Activated gamma-delta T cell treated with anti-CD3 and anti-CD28 coated beads, Interleukin-2, amount 50 U/mL, for 16 hours (primary cell): ENCODE data around the gene COL4A4.

Experiments used
- DNase-seq: peaks from one replicate; pipeline ENCODE4 v3.0.0-alpha.2; 2020; ENCODE audit warnings: low read depth

Gene COL4A4

DNA sequence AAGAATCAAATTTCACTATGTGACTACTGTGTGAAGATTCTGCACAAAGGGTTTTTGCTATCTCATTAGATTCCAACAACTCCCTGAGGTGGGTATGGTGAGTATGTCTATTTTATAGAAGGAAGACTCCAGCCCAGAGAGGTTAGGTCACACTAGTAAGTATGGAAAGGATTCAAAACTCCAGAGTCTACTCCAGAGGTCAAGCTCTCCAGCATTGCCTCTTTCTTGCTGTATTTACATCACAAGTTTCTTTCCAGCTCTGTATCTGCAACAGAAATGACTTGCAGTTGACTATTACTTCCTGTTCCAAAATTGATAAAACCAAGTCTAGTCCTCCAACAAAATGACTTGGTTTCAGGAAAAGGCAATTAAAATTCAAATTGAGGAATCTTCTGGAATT lies 2.1 kb downstream of the COL4A4 start:
- DNase-seq = no peak

GRCh38 chr2:227160164-227160563 lies 3.8 kb downstream of the COL4A4 start:
- DNase-seq = no peak

DNA sequence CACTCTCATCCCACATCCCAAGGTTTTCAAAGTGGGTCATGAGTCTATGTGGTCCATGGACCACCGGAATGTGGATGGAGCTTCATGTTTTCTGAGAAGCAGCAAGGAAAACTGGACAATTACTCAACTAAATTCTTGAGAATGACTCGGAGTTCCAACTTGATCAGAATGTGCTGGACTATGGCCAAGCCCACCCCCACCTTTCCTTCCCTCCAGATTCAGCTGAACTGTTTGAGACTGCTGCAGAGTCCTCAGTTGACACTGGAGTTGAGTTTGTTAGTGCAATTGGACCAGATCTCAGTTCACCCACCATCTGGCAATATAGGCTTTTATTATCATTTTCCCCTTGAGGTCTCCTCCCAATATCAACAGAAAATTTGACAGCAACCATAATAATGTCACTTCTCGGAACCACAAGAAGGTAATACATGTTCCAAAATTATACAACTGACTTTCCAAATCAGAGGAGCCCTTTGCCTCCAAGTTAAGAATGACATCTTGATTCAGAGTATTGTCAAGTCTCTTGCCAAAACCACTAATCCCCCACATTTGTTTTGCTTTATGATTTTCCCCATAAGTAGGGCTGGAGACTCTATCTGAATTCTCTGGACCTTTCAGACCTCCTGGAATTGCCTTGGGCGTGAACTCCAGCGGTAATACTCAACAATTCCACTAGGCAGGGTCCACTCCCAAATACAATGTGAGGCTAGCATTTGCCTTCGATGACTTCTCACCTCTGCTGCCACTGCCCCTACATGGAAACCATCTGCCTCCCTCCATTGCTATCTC lies 8.8 kb downstream of the COL4A4 start:
- no peak for DNase-seq

DNA sequence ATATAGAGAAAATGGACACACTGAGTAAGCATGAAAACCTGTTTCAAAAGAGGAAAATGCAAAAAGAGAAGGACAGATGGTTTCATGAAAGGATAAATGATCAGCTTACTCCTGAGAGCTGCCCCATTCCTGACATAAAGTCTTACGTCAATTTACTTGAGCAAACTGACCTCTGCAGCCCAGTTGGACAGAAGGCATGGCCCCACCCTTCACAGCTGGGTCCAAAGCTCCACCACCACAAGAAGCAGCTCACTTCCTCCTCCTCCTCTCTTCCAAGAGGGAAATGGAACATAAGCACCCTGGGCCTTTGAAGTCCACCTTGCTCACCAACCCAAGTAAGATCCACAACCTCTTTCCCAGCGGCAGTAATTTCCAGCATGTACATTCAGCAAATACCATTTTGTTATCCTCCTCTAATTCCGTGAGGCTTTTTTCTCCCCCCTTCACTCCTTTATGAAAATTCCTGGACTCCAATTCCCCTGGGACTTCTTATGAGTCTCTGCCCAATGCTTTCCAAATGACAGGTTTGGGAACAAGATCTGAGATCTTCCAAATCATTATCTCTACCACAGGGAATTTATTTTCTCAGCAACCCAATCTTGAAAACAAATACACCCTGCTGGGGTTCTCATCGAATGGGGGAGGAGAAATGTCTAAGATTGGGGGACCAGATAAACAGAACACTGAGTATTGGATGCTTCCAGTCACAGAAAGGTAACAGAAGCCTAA lies 10.1 kb downstream of the COL4A4 start:
- no peak for DNase-seq

- no peak for DNase-seq
Measured at GRCh38 chr2:227153307-227153706, 10.7 kb downstream of the COL4A4 start.

DNA sequence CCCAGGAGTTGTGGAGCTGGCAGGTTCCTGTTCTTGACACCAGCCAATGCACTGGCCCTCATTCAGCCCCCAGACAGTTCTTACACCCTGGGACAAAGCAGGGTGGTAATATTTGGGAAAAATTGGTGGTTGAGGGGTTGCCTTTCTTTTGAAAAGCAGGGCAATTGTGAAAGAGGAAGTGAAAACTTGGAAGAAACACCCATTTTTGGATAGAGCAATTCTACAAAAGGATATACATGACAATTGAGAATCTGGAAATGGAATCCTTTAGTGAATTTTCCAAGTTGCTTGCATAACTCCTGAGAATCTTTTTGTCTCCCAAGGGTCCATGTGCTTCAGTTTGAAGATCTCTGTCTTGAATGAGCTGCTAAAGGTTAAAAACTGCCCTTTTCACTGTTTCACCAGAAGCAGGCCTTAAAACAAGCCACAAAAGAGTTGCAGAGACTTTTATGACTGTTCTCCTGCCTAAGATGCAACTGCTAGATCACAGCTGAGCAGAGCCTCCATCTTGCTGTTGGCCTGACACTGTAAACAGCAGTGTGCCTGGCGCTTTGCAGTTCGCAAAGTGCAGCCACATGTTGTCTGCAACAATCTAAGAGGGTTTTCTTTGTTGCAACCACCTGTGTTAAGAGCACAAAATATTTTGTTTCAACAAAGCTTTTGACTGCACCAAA lies 11.8 kb downstream of the COL4A4 start:
- no peak for DNase-seq

- no peak for DNase-seq
Measured at GRCh38 chr2:227150222-227150936, 13.6 kb downstream of the COL4A4 start.

GRCh38 chr2:227148106-227148505 lies 15.9 kb downstream of the COL4A4 start:
- no peak for DNase-seq

- DNase-seq = no peak
Measured at GRCh38 chr2:227147023-227147422, 17.0 kb downstream of the COL4A4 start.

DNA sequence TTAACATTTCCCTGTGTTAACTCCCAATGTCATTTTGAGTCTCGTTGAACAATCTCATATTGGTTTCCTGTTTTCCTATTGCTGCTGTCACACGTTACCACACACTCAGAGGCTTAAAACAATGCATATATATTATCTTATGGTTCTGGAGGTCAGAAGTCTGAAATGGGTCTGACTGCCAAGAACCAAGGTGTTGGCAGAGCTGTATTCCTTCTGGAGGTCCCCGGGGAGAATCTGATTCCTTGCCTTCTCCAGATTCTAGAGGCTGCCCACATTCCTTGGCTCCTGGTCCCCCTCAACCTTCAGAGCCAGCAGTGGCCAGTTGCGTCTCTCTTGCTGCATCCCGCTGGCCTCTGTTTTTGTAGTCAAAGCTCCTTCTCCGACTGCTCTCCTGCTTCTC lies 17.5 kb downstream of the COL4A4 start:
- DNase-seq = no peak

DNA sequence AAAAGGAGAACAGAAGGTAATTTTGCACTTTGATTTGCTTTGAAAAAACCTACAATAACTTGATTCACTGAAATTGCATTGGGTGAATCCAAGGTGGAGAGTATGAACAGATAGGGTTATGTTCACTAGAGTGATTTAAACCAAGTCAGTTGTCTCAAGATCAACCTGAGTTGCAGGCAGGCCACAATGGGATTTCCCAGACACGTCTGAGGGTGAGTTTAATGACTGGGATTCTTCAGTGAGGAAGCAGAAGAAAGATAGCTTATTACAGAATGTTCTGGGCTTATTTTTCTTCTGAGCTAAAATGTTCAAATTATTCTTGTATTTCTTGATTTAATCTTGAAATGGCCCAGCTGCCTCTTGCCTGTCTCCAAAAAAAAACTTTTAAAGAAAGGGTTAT lies 20.1 kb downstream of the COL4A4 start:
- DNase-seq = no peak

GRCh38 chr2:227141301-227141700 lies 22.7 kb downstream of the COL4A4 start:
- DNase-seq = no peak

DNA sequence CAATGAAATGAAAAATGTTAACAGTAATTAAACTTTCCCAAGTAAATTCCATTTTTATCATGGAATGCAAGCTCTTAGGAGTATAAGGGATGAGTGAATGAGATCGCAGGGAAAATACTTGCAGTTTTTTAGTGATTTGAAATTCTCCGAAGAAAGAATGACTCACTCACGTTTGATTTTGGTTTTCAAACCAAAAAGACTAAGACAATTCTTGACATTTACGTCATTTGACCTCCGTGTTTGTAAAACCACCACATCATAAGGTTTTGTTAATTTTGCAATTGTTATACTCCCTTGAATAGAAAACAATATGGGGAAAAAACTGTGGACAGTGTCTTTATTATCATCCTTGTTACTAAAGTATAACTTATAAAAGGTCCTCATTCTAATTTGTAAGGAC lies 29.4 kb downstream of the COL4A4 start:
- DNase-seq = no peak

DNA sequence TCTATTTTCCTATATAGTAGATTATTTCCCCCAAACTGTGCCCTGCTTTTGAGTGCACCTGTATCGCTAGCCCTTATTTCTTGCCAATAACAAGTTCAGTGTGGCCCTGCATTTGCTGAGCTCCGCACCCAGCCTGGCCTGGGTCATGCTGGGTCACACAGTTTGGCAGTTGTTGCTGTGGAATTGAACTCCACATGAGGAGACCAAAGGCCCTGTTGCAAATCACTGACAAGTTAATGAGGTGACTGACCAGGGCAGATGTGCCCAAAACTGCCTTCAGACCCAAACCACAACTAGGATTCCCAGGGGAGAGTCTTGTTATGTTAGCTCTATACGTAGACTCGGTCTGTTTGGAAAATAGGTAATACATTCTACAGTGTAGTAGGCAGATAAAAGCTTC lies 31.0 kb downstream of the COL4A4 start:
- no peak for DNase-seq

DNA sequence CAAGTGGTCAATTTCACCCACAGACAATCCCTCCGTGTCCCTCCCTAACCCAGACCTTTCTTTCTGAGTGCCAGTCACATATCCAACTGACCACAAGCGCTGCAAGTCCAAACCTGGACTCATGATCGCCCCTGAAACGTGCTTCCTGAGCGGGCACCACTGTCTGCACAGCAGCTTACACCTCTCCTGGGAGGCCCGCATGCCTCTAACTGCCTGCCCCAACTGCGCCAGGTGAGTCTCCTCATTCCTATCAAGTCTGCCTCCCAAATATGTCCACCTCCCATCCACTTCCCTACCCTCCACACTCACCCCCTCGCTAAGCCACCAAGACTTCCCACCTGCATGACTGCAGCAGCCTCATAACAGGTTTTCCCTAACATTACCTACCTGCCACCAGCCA lies 33.4 kb downstream of the COL4A4 start:
- no peak for DNase-seq

GRCh38 chr2:227127201-227127600 lies 36.8 kb downstream of the COL4A4 start:
- no peak for DNase-seq

DNA sequence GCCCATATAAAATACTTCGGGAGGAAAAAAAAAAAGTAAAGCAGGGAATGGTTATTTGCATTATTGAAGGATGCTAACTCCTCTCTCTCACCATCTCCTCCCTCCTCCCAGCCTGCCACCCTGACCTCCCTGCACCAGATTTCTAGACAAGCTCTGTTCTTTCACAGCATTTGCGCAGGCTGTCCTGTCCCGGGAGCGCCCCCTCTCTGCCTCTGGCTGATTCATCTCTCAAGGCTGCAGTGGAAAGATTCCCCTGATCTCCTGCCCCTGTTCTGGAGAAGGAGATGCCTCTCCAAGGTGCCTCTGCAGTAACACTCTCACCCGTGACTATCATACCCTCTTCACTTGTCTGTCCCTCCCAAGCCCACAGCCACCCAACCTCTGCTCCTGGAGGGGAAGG lies 38.5 kb downstream of the COL4A4 start:
- no peak for DNase-seq

- DNase-seq = no peak
Measured at GRCh38 chr2:227124811-227125210, 39.2 kb downstream of the COL4A4 start.

DNA sequence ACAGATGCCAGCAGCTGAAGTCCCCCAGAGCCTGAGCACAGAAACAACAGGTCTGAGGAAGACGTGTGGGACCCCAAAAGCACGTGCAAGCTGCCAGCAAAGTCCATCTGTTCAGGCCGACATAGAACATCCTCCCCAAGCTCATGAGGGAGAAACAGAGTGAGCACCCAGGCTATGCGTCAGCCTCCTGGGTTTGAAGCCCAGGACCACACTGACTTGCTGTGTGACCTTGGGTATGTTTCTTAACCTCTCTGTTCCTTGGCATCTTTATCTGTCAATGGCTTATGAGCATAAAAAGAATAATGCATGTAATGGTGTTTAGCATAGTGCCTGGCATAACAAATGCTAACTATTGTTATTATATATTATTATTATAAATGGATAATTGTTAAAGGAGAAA lies 40.3 kb downstream of the COL4A4 start:
- DNase-seq = no peak

GRCh38 chr2:227118353-227118752 lies 45.7 kb downstream of the COL4A4 start:
- no peak for DNase-seq

DNA sequence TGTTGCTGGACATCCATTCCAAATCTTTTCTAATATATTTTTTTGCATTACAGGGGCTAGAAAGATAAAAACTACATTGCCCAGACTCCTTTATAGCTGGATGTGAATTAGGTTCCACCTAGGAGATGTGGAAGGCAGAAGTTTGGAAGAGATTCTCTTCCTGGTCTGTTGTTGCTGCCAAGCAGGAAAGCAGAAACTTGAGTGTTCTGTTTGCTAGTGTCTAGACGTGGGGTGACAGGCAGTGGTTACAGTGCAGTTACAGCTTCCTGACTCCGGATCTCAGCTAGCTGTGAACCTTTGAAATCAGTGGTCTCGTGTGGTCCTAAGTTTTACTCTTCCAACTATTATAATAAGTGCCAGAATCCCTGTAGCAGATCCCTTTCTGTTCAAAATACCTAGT lies 46.2 kb downstream of the COL4A4 start:
- DNase-seq = no peak

GRCh38 chr2:227117027-227117426 lies 47.0 kb downstream of the COL4A4 start:
- DNase-seq = no peak

GRCh38 chr2:227115761-227116160 lies 48.2 kb downstream of the COL4A4 start:
- no peak for DNase-seq
